Fibroblast of skin of back (primary cell): ENCODE results near the gene GPR108.
"Not testable (repeated sequence)": the region's sequence is repeated elsewhere in the genome, so short reads cannot be mapped to it uniquely, and the experiment has no call there.

Experiments used
- DNase-seq: peaks from one replicate; pipeline ENCODE4 v3.0.0-alpha.2; 2013

GPR108 gene

GRCh38 chr19:6720369-6721137 is 16.8 kb downstream of the GPR108 start, which contains the start of gene C3:
Gene C3, minus strand, starts transcription at chr19:6720650. Its CDS starts 61 bp downstream, at chr19:6720589.
- DNase-seq, result no peak

- DNase-seq, result no peak
Observed at GRCh38 chr19:6719992-6720368, 17.4 kb downstream of the GPR108 start.

GRCh38 chr19:6719540-6719861 is 17.9 kb downstream of the GPR108 start:
- DNase-seq, result no peak

DNA sequence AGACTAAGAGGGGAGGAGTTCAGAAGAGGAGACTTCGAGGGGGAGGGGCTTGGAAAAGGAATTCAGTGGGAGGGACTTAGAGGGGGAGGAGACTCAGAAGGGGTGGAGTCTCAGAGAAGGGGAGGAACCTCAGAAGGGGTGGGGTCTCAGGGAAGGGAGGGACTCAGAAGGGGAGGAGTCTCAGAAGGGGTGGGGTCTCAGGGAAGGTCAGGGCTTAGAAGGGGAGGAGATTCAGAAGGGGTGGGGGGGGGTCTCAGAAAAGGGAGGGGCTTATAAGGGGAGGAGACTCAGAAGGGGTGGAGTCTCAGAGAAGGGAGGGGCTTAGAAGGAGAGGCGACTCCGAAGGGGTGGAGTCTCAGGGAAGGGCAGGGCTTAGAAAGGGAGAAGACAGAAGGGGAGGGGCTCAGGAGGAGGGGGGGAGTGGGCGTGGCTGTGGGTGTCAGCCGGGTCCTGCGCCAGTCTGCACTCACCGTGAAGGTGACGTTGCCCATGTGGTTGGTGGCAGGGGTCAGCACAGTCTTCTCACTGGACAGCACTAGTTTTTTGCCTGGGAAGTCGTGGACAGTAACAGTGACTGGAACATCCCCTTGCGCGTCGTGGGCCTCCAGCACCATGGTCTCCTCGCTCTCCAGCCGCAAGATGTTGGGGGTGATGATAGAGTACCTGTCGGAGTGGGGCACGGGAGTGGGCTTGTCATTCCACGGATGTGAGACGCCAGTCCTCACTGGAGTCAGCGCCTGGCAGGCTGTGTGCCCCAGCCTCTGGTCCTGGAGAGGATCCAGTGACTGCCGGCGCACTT is 18.4 kb downstream of the GPR108 start:
- peak; percentile 5 for DNase-seq

DNA sequence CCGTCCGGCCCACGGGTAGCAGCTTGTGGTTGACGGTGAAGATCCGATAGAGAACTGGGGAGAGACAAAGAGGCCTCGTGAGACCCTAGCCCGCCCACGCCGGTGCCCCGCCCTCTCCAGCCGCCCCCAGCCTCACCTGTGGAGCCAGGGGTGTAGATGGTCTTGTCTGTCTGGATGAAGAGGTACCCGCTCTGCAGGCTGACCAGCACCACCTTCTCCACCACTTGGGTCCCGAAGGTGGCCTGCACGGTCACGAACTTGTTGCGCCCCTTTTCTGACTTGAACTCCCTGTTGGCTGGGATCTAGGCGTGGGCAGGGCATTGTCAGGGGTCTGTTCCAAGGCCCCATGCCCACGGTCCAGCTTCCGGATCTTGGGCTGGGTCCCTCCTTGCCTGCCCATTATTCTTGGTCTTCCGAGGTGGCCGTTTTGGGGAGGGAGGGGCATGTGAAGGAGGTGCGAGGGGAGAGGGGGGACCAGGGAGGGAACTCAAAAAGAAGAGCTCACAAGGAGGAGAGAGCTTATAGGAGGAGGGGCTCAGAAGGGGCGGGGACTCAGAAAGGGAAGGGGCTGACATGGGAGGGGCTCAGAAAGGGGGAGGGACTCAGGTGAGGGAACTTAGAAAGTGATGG is 19.2 kb downstream of the GPR108 start:
- DNase-seq, result no peak

- no peak for DNase-seq
Observed at GRCh38 chr19:6717441-6717971, 19.9 kb downstream of the GPR108 start.

GRCh38 chr19:6717036-6717435 is 20.3 kb downstream of the GPR108 start:
- no peak for DNase-seq

GRCh38 chr19:6716610-6716970 is 20.8 kb downstream of the GPR108 start:
- no peak for DNase-seq

GRCh38 chr19:6714749-6715555 is 22.4 kb downstream of the GPR108 start:
- no peak for DNase-seq

DNA sequence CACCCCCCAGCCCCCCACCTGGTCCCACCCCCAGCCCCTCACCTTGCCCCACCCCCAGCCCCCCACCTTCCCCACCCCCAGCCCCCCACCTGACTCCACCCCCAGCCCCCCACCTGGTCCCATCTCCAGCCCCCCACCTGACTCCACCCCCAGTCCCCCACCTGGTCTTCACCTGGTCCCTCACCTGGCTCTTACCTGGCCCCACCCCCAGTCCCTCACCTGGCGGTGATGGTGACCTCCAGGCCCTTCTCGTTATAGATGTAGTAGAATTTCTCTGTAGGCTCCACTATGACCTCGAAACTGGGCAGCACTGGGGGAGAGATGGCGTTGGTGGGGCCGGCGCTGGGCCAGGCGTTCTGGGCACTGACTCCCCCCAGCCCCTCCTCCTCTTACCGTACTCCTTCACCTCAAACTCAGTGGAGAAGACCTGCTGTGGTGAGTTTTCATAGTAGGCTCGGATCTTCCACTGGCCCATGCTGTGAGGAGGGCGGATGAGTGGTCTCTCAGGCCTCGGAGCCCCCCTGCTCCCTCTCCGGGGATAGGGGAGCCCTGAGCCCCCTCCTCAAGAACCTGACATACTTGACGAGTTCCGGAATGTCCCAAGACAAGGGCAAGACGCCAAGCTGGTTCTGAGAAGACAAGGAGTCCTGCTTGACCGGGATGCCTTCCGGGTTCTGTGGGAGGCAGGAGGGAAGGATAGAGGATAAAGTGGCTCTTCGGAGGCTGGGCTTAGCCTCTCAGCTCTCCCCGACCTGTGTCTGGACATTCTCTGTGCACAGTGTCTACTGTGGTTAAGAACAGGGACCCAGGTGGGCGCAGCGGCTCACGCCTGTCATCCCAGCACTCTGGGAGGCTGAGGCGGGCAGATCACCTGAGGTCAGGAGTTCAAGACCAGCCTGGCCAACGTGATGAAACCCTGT is 23.3 kb downstream of the GPR108 start:
- DNase-seq, result no peak

DNA sequence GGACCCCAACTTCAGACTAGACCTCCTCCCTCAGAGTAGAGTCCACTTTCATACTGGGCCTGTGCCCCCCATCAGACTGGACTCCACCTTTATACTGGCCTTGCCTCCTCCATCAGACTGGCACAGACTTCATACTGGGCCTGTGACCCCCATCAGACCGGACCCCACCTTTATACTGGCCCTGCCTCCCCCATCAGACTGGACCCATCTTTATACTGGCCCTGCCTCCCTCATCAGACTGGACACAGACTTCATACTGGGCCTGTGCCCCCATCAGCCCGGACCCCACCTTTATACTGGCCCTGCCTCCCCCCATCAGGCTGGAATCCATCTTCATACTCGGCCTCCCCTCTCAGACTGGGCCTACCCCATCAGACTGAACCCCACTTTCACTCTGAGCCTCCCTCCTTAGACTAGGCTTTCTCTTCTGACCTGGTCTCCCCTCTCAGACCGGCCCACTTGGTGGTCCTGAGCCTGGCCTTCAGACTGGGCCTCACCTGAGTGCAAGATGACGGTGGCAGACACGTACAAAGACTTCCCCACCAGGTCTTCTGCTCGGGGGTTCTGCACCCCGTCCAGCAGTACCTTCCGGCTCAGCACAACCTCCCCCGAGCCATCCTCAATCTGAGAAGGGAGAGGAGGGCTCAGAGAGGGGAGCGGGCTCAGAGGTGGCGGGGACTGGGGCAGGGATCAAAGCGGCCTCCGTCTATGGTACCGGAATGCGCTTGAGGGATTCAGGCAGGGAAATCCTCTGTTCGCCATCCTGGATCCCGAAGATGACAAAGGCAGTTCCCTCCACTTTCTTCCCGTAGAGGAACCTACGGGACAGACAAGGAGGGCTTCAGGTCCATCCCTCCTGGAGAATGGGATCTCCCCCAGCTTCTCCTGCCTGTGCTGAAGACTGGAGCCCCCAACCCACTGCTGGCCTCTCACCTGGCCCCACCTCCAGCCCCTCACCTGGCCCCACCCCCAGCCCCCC is 24.4 kb downstream of the GPR108 start:
- DNase-seq, result no peak

- no peak for DNase-seq
Observed at GRCh38 chr19:6712231-6712630, 25.1 kb downstream of the GPR108 start.

GRCh38 chr19:6711605-6712004 is 25.8 kb downstream of the GPR108 start:
- no peak for DNase-seq

DNA sequence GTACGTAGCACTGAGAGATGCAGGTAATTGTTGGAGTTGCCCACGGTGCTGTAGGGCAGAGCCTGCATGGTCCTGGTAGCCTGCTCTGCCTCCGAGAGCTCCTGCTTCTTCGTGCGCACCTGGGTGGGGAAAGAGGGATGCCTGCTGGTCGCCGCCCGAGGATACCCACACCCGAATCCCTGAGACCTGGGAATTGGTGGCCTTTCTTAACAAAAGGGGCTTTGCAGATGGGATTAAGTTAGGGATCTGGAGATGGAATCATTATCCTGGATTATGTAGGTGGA is 26.4 kb downstream of the GPR108 start:
- DNase-seq, result no peak

DNA sequence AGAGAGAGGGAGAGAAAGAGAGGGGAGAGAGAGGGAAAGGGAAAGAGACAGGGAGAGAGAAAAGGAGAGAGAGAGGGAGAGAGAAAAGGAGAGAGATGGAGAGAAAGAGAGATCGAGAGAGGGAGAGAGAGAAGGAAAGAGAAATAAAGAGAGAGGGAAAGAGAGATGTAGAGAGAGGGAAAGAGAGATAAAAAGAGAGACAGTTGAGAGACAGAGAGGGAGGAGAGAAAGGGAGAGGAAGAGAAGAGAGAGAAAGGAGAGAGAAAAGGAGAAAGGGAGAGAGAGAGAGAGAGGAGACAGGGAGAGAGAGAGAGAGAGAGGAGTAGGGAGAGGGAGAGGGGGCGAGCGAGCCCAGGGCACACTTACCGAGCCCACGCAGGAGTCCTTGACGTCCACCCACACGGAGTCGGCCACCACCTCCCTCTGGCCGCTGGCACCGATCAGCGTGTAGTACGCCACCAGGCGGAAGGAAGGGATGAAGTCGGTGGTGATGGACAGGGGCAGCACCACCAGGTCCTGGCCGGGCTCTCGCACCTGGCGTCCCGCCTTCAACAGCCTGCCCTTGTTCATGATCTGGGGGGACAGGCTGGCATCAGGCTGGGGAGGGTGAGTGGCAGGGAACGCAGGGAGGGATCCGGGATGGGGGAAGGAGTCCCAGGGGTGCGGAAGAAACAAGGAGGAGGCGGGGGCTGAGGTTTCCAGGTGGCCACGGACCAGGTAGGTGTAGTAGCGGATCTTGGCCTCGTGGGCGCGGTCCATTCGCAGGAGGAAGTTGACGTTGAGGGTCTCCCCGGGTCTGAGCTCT is 26.9 kb downstream of the GPR108 start:
- DNase-seq, result no peak

GRCh38 chr19:6709549-6709948 is 27.8 kb downstream of the GPR108 start:
- DNase-seq, result no peak

GRCh38 chr19:6708913-6709312 is 28.5 kb downstream of the GPR108 start:
- DNase-seq, result not testable (repeated sequence)

DNA sequence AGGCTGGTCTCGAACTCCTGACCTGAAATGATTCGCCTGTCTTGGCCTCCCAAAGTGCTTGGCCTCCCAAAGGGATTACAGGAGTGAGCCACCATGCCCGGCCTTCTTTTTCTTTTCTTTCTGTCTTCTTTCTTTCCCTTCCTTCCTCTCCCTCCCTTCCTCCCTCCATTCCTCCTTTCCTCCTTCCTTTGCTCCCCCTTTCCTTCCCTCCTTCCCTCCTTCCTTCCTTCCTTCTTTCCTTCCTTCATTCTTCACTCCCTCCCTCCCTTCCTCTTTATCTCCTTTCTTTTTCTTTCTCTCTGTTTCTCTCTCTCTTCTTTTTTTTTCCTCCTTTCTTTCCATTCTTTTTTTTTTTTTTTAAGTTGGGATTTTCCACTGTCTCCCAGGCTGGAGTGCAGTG is 29.0 kb downstream of the GPR108 start:
- DNase-seq, result no peak

DNA sequence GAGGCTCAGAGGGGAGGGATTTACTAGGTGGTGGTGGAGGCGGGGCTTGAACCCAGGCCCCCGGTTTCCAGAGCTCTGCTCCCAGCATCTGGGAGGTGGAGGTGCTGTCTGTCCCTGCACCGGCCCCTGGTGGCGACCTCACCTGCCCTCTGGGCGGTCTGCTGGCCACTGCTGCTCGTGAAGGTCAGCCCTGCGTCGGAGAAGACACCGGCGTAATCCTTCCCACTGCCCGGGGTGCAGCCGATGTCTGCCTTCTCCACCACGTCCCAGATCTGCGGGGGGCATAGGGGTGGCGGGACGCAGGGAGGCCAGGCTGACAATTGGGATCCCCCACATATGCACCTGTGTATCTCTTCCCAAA is 29.7 kb downstream of the GPR108 start:
- no peak for DNase-seq
